Thymus (tissue), 11 donors: ENCODE data around the gene SLAMF6. TPM values are rescaled to one million over a fixed set of nuclear protein-coding genes. Genes with fewer than 3 reads are reported as not detected.

Experiments used
- DNase-seq, 9 donors: peaks; one replicate each; pipeline ENCODE4 v3.0.0-alpha.2; 2013; ENCODE audit warnings: low spot score in 9 of 9, low read depth in 6 of 9, missing footprints in 1 of 9
- H3K27ac ChIP-seq, 2 donors: one replicate each; pipeline ENCODE4 v1.5.1; 2013; ENCODE audit warnings: control low read depth in 1 of 2, low read depth in 1 of 2, low read length in 1 of 2, mild to moderate bottlenecking in 1 of 2, moderate library complexity in 1 of 2
- H3K27me3 ChIP-seq, 2 donors: one replicate each; pipeline ENCODE4 v1.5.1; 2013; ENCODE audit warnings: low read length in 1 of 2; ENCODE audit not compliant: control insufficient read depth in 2 of 2, insufficient read depth in 1 of 2
- H3K36me3 ChIP-seq, 2 donors: one replicate each; pipeline ENCODE4 v1.5.1; 2013; ENCODE audit warnings: low read length in 1 of 2, mild to moderate bottlenecking in 1 of 2, moderate library complexity in 1 of 2; ENCODE audit not compliant: control insufficient read depth in 2 of 2, insufficient read depth in 2 of 2
- H3K4me1 ChIP-seq, 2 donors: one replicate each; pipeline ENCODE4 v1.5.1; 2013; ENCODE audit warnings: low read length in 2 of 2; ENCODE audit not compliant: control insufficient read depth in 2 of 2, insufficient read depth in 2 of 2
- H3K4me3 ChIP-seq, 2 donors: one replicate each; pipeline ENCODE4 v1.5.1; 2013; ENCODE audit warnings: low read length in 2 of 2, control low read depth in 1 of 2, mild to moderate bottlenecking in 1 of 2
- H3K9me3 ChIP-seq, 2 donors: one replicate each; pipeline ENCODE4 v1.5.1; 2013; ENCODE audit warnings: low read length in 1 of 2, mild to moderate bottlenecking in 1 of 2; ENCODE audit not compliant: control insufficient read depth in 2 of 2, insufficient read depth in 1 of 2
- WGBS: extraction: QIAGEN DNeasy Blood & Tissue Kit; methylation state at CpG from one replicate; pipeline ENCODE4 v1.1.7; 2013; 5-methylcytosine and 5-hydroxymethylcytosine counted together
- polyA plus RNA-seq: library from polyadenylated mRNA; stranded (reverse); fragments of 200-250 nt; gene quantifications from one replicate; pipeline ENCODE4 v1.2.3, GENCODE V29; 2013
- total RNA-seq: library from RNA; stranded (reverse); fragments of 120-200 nt; gene quantifications from one replicate; pipeline ENCODE4 v1.2.4, GENCODE V29; 2013
- donor health status: healthy.

Gene SLAMF6
- total and polyA plus RNA-seq, 2 donors = 11.5 to 12.6 TPM

DNA sequence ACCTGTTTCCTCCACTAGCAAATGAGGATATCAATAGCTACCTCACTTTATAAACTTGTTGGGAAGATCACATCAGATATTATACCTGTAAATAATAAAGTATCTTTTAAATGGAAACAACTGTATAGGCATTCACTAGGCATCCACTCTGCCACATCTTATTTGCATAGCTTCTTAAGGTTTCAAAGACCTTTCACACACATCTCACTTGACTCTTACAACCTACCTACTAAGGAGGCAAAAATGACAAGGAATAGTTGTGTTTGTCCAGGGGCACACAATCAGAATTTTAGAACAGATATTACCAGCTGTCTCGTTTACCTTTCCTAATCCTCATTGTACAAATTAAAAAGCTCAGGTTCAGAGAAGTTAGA lies 71.2 kb downstream of the SLAMF6 start:
- no peak overlapping the region for H3K27ac ChIP-seq

DNA sequence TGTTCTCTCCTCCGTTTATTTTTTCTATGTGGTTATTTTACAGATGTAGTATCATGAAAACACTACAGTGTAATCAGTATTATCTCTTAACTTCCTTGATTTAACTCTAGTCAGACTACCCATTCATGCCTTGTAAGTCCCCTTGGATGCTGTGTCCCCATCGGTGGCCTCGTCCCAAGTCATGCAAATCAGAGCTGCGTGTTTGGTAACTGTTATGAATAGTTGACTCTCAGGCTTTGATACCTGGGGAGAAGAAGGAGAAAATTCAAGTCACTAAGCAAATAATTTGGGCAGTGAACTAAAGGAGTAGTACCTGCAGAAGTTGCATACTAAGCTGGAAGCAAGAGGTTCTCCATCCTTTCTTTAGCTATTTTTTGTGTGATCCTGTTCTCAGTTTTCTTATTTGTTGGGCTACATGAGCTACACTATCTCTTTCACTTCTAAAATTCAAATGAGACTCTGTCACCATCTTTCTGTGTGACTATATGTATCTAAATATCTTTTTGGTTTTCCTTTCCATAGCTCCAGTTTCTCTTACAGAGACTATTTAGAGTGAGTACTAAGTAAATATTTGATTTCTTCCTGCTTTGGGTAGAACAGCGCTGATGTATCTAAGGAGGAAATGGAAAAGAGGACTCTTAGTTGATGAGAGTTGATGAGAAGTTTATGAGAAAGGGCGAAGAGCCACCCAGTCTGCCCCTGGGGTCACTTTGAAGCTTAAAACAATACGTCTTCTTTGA lies 71.8 kb downstream of the SLAMF6 start:
- Histone ChIP-seq H3K36me3 (no peaks in the 10 kb centered on the region), H3K27ac (no peak overlapping the region), H3K4me1 (peaks cover 5 to 10% of the 10 kb centered on the region in 2 donors), H3K9me3 (no peaks in the 10 kb centered on the region), H3K4me3 (no peak overlapping the region), H3K27me3 (no peaks in the 10 kb centered on the region)
- no peak for DNase-seq
- WGBS = 91% methylated on average over 7 of the region's 7 CpGs

More for the DNA sequence above, 71.2 kb downstream of the SLAMF6 start:
- Histone ChIP-seq H3K27me3 (no peaks in the 10 kb centered on the region), H3K4me3 (no peak overlapping the region), H3K36me3 (no peaks in the 10 kb centered on the region), H3K9me3 (no peaks in the 10 kb centered on the region), H3K4me1 (peaks cover 5 to 9% of the 10 kb centered on the region in 2 donors)
- DNase-seq = no peak
- 97% methylated on average over 1 of the region's 1 CpG for WGBS

DNA sequence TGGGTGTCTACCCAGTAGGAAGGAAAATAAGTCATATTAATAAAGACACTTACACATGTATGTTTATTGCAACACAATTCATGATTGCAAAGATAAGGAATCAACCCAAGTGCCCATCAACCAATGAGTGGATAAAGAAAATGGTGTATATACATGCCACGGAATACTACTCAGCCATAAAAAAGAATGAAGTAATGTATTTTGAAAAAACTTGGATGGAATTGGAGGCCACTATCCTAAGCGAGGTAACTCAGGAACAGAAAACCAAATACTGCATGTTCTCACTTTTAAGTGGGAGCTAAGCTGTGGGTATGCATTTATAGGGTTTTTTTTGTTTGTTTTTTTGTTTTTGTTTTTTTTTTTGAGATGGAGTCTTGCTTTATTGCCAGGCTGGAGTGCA lies 73.6 kb downstream of the SLAMF6 start:
- no peak for DNase-seq
- H3K9me3 ChIP-seq = no peaks in the 10 kb centered on the region
- peaks cover 5 to 10% of the 10 kb centered on the region in 2 donors for H3K4me1 ChIP-seq
- H3K27ac ChIP-seq = no peak overlapping the region
- no peaks in the 10 kb centered on the region for H3K36me3 ChIP-seq
- WGBS = 97% methylated on average over 2 of the region's 2 CpGs
- H3K27me3 ChIP-seq = no peaks in the 10 kb centered on the region
- H3K4me3 ChIP-seq = no peak overlapping the region

DNA sequence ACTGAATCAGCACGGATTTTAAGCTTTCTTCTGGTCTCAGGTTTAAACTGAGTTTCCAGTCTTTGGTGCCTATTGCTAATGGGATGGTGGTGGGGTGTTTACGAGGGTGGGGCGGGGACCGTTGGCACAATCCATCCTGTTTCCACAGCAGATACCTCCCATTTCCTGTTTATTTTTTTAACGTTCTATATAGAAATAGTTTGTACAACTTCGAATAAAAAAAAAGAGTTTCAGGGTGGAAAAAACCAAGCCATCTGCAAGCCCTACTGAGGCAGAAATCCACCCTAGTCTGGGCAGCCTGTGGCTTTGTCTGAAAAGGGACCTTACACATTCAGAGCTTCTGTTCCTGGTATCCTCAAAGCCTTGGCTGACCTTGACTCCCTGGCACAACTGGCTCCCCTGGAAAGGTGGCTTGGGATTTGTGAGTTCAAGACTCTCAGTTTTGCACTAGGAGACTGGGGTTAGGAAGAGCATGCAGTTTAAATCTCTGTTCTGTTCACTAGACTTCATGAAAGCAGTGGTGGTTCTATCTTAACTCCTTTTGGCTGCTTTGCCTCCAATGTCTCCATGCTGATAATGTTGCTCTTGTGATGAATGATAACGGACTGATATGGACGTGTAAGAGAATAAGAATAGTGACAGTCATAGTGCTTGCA lies 76.0 kb downstream of the SLAMF6 start:
- Histone ChIP-seq H3K9me3 (no peaks in the 10 kb centered on the region), H3K4me1 (peaks cover 5 to 10% of the 10 kb centered on the region in 2 donors), H3K4me3 (no peak overlapping the region), H3K36me3 (no peaks in the 10 kb centered on the region), H3K27ac (peak overlapping the region; percentile 46 to 55), H3K27me3 (no peaks in the 10 kb centered on the region)
- 33% methylated on average over 8 of the region's 8 CpGs for WGBS
- DNase-seq = peak in 1 of 9 donors; percentile 24

DNA sequence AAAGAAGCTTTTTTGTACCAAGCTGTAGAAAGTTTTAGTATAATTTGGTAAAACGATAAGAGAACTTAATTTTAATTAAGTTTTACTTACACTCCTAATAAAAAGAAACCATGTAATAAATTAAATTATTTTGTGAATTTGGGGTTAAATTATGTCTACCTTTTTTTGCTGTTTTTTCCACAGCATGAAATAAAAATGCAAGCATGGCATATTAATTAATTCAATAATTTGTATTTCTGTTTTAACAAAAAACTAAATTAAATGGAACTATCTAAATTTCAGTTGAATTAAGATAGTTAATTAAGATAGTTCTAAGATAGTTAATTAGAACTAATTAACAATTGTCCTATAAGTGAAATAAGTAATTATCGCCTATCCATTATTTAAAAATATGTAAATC lies 83.3 kb downstream of the SLAMF6 start:
- Histone ChIP-seq H3K27me3 (no peaks in the 10 kb centered on the region), H3K27ac (no peak overlapping the region), H3K4me3 (no peak overlapping the region), H3K9me3 (no peaks in the 10 kb centered on the region), H3K4me1 (peaks cover 2 to 7% of the 10 kb centered on the region in 2 donors), H3K36me3 (no peaks in the 10 kb centered on the region)
- DNase-seq = no peak
- WGBS = 67% methylated on average over 2 of the region's 2 CpGs

DNA sequence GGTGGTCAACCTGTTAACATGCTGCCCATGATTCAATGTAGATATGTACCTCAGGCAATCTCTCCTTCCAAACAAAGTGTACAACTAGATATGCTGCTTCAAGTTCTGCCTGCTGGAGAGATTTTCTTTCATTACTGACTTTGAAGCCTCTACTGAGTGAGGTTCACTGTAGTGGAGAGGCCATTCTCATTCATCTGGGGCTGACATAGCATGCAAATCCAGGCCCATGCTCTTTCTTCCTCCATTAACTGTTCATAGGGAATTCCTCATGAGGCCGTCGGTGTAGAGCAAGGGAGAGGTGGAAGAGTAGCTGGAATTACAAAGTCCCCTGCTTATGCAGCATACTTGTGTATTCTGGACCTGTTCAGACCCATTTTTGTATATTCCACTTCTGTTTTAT lies 84.1 kb downstream of the SLAMF6 start:
- Histone ChIP-seq H3K27ac (no peak overlapping the region), H3K4me1 (peaks cover 2 to 7% of the 10 kb centered on the region in 2 donors), H3K36me3 (no peaks in the 10 kb centered on the region), H3K9me3 (no peaks in the 10 kb centered on the region), H3K27me3 (no peaks in the 10 kb centered on the region), H3K4me3 (no peak overlapping the region)
- over 99% methylated on average over 2 of the region's 2 CpGs for WGBS
- peak in 1 of 9 donors; percentile 33 for DNase-seq

DNA sequence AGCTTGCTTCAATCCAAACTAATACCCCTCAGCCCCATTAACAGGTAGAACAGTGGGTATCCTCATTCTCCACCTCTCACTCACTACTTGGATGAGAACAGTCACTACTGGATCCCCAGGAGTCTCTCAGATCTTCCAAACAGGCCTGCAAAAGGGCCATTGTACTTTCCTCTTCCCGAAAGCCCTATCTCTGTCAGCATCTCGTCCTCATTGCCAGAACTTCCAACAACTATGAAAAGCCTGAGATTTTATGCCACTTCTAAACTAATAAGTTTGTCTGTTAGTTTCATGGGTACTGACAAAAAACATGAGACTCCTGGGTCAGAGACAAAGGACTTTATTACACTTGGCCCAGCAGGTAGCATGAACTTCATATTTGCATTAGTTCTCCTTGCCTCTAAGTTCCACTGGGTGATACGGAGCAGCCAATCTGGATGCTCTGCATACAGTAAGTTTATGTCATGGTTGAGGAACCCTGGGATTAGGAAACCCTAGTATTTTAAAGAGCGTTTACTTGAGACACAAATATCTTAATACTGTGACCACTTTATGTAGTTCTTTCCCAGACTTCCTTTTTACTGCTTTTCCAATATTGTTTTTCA lies 84.6 kb downstream of the SLAMF6 start:
- no peaks in the 10 kb centered on the region for H3K36me3 ChIP-seq
- H3K27ac ChIP-seq = peak overlapping the region in 1 of 2 donors; percentile 36
- 90% methylated on average over 4 of the region's 4 CpGs for WGBS
- no peaks in the 10 kb centered on the region for H3K27me3 ChIP-seq
- H3K4me1 ChIP-seq = peaks cover 2 to 7% of the 10 kb centered on the region in 2 donors
- no peaks in the 10 kb centered on the region for H3K9me3 ChIP-seq
- peak overlapping the region; percentile 21 to 32 for H3K4me3 ChIP-seq
- no peak for DNase-seq

DNA sequence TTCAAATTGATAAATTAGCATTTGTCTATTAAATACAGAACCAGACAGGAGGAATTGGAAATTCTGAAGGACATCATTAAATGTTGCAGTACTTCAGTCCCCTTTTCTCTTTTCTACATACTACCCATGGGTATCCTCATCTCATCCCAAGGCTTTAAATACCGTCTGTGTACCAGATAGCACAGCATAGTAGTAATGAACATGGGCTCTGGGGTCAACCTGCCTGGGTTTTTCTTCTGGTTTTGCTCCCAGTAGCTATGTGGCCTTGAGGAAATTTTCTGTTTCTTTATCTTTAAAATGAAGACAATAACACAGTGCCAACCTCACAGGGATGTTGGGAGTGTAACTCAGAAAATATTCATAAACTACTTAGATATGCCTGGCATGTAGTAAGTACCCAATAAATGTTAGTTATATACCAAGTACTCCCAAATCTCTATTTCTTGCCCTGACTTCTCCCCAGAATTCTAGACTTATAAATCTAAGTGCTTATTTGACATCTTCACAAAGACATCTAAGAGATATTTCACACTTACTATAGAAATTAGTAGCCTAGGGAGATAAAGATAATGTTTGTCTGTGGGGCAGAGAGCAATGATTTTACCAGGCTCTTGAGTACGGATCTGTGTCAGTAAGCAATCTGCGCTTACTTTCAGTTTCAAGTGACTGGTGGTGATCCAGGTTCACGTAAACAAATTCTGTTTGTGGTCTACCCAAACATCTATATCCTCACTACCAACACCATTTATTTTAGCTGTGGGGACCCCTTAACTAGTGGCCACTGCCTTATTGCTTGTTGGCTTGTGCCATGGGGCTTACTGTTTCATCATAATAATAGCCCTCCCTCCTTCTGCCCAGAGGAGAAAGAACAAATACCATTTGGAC lies 85.4 kb downstream of the SLAMF6 start:
- H3K9me3 ChIP-seq = no peaks in the 10 kb centered on the region
- no peaks in the 10 kb centered on the region for H3K27me3 ChIP-seq
- H3K4me3 ChIP-seq = peak overlapping the region; percentile 21 to 32
- peaks cover 2 to 7% of the 10 kb centered on the region in 2 donors for H3K4me1 ChIP-seq
- no peaks in the 10 kb centered on the region for H3K36me3 ChIP-seq
- peak overlapping the region in 1 of 2 donors; percentile 36 for H3K27ac ChIP-seq
- WGBS = 49% methylated on average over 4 of the region's 4 CpGs
- peak in 4 of 9 donors; percentile 42 to 67 (median 48) for DNase-seq
